GM23338 (cell line): Measurements from ENCODE around the gene GLOD4.

Experiments
- CTCF ChIP-seq, 2 experiments: fragments of 200-600 bp in 1 of 2; sonication (generic) in 1 of 2; conservative IDR thresholded peaks; 2 replicates each; pipeline versions ENCODE4 v1.5.1 to v1.6.1; 2016 to 2017; ENCODE audit warnings: antibody characterized with exemption in 2 of 2, low read depth in 2 of 2, mild to moderate bottlenecking in 2 of 2, moderate library complexity in 1 of 2
- EZH2 ChIP-seq: fragments of 200-600 bp; sonication (generic); IDR thresholded peaks from one replicate; pipeline ENCODE4 v1.8.0; 2017; ENCODE audit warnings: antibody characterized with exemption, mild to moderate bottlenecking, low read depth; ENCODE audit not compliant: unreplicated experiment
- EZH2phosphoT487 ChIP-seq: fragments of 200-600 bp; sonication (generic); IDR thresholded peaks from one replicate; pipeline ENCODE4 v1.8.1; 2018; ENCODE audit warnings: antibody characterized with exemption; ENCODE audit not compliant: unreplicated experiment

- no peak for TF ChIP-seq EZH2phosphoT487
- no peak for TF ChIP-seq EZH2
- no peak for TF ChIP-seq CTCF (conservative IDR thresholded peaks at IDR 0.05; ENCODE audit: low read depth in 2 of 2)
Measured at GRCh38 chr17:746783-747629, 35.1 kb downstream of the GLOD4 start.
